Hematopoietic multipotent progenitor cell (in vitro differentiated cells): Measurements from ENCODE around the gene CCDC40. TPM values are rescaled to one million over a fixed set of nuclear protein-coding genes. Genes with fewer than 3 reads are reported as not detected.
"Not testable (repeated sequence)": the region's sequence is repeated elsewhere in the genome, so short reads cannot be mapped to it uniquely, and the experiment has no call there.

Experiments
- DNase-seq, 3 donors: peaks; one replicate each; pipeline ENCODE4 v3.0.0-alpha.2; 2011 to 2015; ENCODE audit warnings: low read depth in 2 of 3, low spot score in 2 of 3
- total RNA-seq: library from RNA; depleted of rRNA; stranded (reverse); fragments of >200 nt; gene quantifications from one replicate; pipeline ENCODE4 v1.2.3, GENCODE V29; 2012

The CCDC40 gene
- total RNA-seq, 1 donor = 2.4 TPM

GRCh38 chr17:80043963-80044362, 7.5 kb downstream of the CCDC40 start:
- DNase-seq = no peak

GRCh38 chr17:80045703-80046102, 9.3 kb downstream of the CCDC40 start:
- no peak for DNase-seq

- DNase-seq = not testable (repeated sequence)
Measured at GRCh38 chr17:80046709-80047108, 10.3 kb downstream of the CCDC40 start.

GRCh38 chr17:80047176-80047575, 10.7 kb downstream of the CCDC40 start:
- no peak for DNase-seq

GRCh38 chr17:80049986-80050385, 13.5 kb downstream of the CCDC40 start:
- DNase-seq = no peak

GRCh38 chr17:80050706-80051105, 14.3 kb downstream of the CCDC40 start:
- DNase-seq = no peak

GRCh38 chr17:80051681-80052080, 15.2 kb downstream of the CCDC40 start:
- DNase-seq = no peak

GRCh38 chr17:80053102-80053501, 16.7 kb downstream of the CCDC40 start:
- DNase-seq = no peak

GRCh38 chr17:80055597-80055996, 19.2 kb downstream of the CCDC40 start:
- no peak for DNase-seq

- DNase-seq = no peak
Measured at GRCh38 chr17:80058311-80058955, 22.0 kb downstream of the CCDC40 start.

GRCh38 chr17:80060644-80061043, 24.2 kb downstream of the CCDC40 start:
- DNase-seq = no peak

GRCh38 chr17:80061421-80061820, 25.0 kb downstream of the CCDC40 start:
- no peak for DNase-seq

GRCh38 chr17:80063830-80064585, 27.6 kb downstream of the CCDC40 start:
- peak in 2 of 3 donors; percentile 14 to 18 for DNase-seq

GRCh38 chr17:80064696-80065095, 28.3 kb downstream of the CCDC40 start:
- DNase-seq = no peak

GRCh38 chr17:80065478-80066170, 29.2 kb downstream of the CCDC40 start:
- no peak for DNase-seq

- no peak for DNase-seq
Measured at GRCh38 chr17:80067393-80067986, 31.0 kb downstream of the CCDC40 start.

- DNase-seq = no peak
Measured at GRCh38 chr17:80068301-80069222, 32.1 kb downstream of the CCDC40 start.

GRCh38 chr17:80070375-80071115, 34.1 kb downstream of the CCDC40 start:
- DNase-seq = no peak

- DNase-seq = peak in 2 of 3 donors; percentile 16 to 34
Measured at GRCh38 chr17:80071116-80071841, 34.8 kb downstream of the CCDC40 start.
